PC-9 (cell line): Measurements from ENCODE around the gene BRD4. TPM values are rescaled to one million over a fixed set of nuclear protein-coding genes. Genes with fewer than 3 reads are reported as not detected.

ENCODE experiments used
- BruUV-seq: library from RNA; stranded (reverse); fragments of 400-500 nt; replicated peaks from 2 replicates; lab custom pipeline; 2021; lab: Mats Ljungman, UMichigan
- CTCF ChIA-PET: fragments of 300-600 bp; sonication (Branson Sonifier 250); formaldehyde crosslinking; loops from one replicate; lab custom pipeline; 2022; ENCODE audit warnings: antibody characterized with exemption; lab: Charles Lee
- POLR2A ChIA-PET: fragments of 300-600 bp; sonication (Branson Sonifier 250); formaldehyde crosslinking; loops from one replicate; lab custom pipeline; 2022; ENCODE audit warnings: antibody characterized with exemption; ENCODE audit not compliant: unreplicated experiment; lab: Charles Lee
- DNase-seq, 2 experiments: peaks; one replicate each; pipeline versions ENCODE4 v3.0.0 to v3.0.0-alpha.2; 2015 to 2022; ENCODE audit warnings: mixed read lengths in 1 of 2
- H2AFZ ChIP-seq: fragments of 200-600 bp; sonication (generic); 2 replicates; pipeline ENCODE4 v1.8.1; 2017; ENCODE audit warnings: antibody characterized with exemption
- H3F3A ChIP-seq: fragments of 200-600 bp; sonication (generic); 2 replicates; pipeline ENCODE4 v1.8.1; 2017; ENCODE audit warnings: antibody characterized with exemption, mild to moderate bottlenecking, low read depth; ENCODE audit not compliant: insufficient read depth
- H3K27ac ChIP-seq: fragments of 200-600 bp; sonication (generic); 2 replicates; pipeline ENCODE4 v1.6.1; 2016; ENCODE audit warnings: mixed run types
- H3K27me3 ChIP-seq: fragments of 200-600 bp; sonication (generic); 2 replicates; pipeline ENCODE4 v1.6.1; 2016; ENCODE audit warnings: low read depth, mixed run types; ENCODE audit not compliant: insufficient read depth
- H3K36me3 ChIP-seq: fragments of 200-600 bp; sonication (generic); 2 replicates; pipeline ENCODE4 v1.6.1; 2016; ENCODE audit warnings: low read depth, mixed run types
- H3K4me1 ChIP-seq: fragments of 200-600 bp; sonication (generic); replicated peaks from 2 replicates; pipeline ENCODE4 v1.6.1; 2016; ENCODE audit warnings: mixed run types; ENCODE audit not compliant: insufficient read depth
- H3K4me2 ChIP-seq: fragments of 200-600 bp; sonication (generic); 2 replicates; pipeline ENCODE4 v1.6.1; 2017; ENCODE audit warnings: mixed run types
- H3K4me3 ChIP-seq: fragments of 200-600 bp; sonication (generic); 2 replicates; pipeline ENCODE4 v1.6.1; 2016; ENCODE audit warnings: mixed run types
- H3K79me2 ChIP-seq: fragments of 200-600 bp; sonication (generic); 2 replicates; pipeline ENCODE4 v1.6.1; 2017; ENCODE audit warnings: low read depth, mixed run types
- H3K9me2 ChIP-seq: fragments of 200-600 bp; sonication (generic); 2 replicates; pipeline ENCODE4 v1.8.1; 2017; ENCODE audit warnings: mild to moderate bottlenecking; ENCODE audit not compliant: insufficient read depth
- H3K9me3 ChIP-seq: fragments of 200-600 bp; sonication (generic); 2 replicates; pipeline ENCODE4 v1.8.1; 2016; ENCODE audit warnings: low read depth; ENCODE audit not compliant: insufficient read depth
- H4K20me1 ChIP-seq: fragments of 200-600 bp; sonication (generic); 2 replicates; pipeline ENCODE4 v1.8.1; 2017; ENCODE audit not compliant: insufficient read depth
- EZH2 ChIP-seq: fragments of 200-600 bp; sonication (generic); IDR thresholded peaks from 2 replicates; pipeline ENCODE4 v1.8.0; 2017; ENCODE audit warnings: antibody characterized with exemption, low read depth
- intact Hi-C: fragments of 100-400 bp; cut with micrococcal nuclease; formaldehyde crosslinking; loops from one replicate; pipeline ENCODE4 v1.10.0; 2022; ENCODE audit not compliant: unreplicated experiment
- total RNA-seq: library from RNA; stranded (reverse); gene quantifications from 2 replicates; pipeline ENCODE4 v1.2.3, GENCODE V29; 2021
- TF ChIP-seq, protein P1 (sequence below): fragments of 200-600 bp; sonication (generic); conservative IDR thresholded peaks from 2 replicates; pipeline ENCODE4 v1.6.1; 2017; ENCODE audit warnings: mixed run types, antibody characterized with exemption, mild to moderate bottlenecking, moderate library complexity

The BRD4 gene
- total RNA-seq, 1 experiment from 2014 or later, result 138 TPM

DNA sequence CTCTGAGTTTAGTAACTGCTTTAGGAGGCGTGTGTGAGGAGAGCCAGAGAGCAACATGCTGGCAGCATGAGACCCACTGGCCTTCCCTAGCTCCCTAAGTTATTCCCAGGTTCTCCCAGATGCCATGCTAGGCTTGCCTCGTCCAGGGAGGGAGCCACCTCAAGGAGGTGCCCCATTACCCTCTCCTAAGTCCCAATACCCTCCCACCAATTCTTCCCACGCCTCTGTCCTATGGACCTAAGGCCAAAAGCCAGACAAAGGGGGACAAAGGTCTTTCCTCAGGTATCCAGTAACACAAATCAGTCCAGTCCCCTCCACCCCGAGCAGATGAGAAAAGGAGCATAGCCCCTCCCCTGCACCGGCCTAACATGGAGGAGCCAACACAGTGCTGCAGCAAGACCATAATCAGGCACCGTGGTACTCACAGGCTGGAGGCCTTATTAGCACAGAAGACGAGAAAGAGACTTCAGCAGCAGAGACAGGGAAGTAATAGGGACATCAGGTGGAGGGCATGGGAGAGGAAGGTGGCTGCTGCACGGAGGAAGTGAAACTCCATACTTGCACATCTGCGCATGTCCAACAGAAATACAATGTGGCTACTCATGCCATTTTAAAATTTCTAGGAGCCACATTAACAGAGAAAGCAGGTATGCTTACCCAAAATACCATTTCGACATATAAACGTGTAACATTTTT lies 46.3 kb downstream of the BRD4 start:
- ChIA-PET CTCF (no interaction called here), POLR2A (no interaction called here)
- no TSS peak for BruUV-seq
- Histone ChIP-seq H3K79me2 (peaks cover 100% of the 10 kb centered on the region), H2AFZ (no peak overlapping the region), H3K4me1 (peaks cover 49% of the 10 kb centered on the region), H3K36me3 (no peaks in the 10 kb centered on the region), H3F3A (peaks cover 37% of the 10 kb centered on the region), H3K27ac (no peak overlapping the region), H3K4me3 (no peak overlapping the region), H3K9me3 (no peaks in the 10 kb centered on the region), H4K20me1 (peaks cover 99% of the 10 kb centered on the region), H3K27me3 (no peaks in the 10 kb centered on the region), H3K9me2 (no peaks in the 10 kb centered on the region), H3K4me2 (no peak overlapping the region)
- DNase-seq, result no peak
- intact Hi-C loops, result no loop called here
- TF ChIP-seq, protein P1, sequence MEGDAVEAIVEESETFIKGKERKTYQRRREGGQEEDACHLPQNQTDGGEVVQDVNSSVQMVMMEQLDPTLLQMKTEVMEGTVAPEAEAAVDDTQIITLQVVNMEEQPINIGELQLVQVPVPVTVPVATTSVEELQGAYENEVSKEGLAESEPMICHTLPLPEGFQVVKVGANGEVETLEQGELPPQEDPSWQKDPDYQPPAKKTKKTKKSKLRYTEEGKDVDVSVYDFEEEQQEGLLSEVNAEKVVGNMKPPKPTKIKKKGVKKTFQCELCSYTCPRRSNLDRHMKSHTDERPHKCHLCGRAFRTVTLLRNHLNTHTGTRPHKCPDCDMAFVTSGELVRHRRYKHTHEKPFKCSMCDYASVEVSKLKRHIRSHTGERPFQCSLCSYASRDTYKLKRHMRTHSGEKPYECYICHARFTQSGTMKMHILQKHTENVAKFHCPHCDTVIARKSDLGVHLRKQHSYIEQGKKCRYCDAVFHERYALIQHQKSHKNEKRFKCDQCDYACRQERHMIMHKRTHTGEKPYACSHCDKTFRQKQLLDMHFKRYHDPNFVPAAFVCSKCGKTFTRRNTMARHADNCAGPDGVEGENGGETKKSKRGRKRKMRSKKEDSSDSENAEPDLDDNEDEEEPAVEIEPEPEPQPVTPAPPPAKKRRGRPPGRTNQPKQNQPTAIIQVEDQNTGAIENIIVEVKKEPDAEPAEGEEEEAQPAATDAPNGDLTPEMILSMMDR, result no peak
- no peak for TF ChIP-seq EZH2

DNA sequence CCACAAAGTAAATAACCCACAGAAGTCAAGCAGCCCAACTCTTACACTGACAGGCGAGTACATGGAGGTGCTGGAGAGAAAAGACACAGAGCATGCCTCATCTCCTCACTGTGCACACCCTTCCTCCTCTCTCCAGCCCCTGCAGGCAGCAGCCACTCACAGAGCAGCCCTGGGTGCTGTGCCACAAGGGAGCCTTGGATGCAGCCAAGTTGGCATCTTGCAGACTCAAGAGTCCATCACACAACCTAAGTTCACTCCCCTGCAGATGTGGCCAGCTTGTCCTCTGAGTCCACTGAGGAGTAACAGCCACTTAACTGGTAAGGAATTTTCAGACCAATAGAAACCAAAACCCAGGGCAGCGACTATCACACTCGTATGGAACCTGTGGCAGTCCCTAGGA lies 47.4 kb downstream of the BRD4 start:
- ChIA-PET POLR2A (no interaction called here), CTCF (no interaction called here)
- no peaks in the 10 kb centered on the region for H3K27me3 ChIP-seq
- H3K79me2 ChIP-seq, result peaks cover 100% of the 10 kb centered on the region
- H3K4me2 ChIP-seq, result no peak overlapping the region
- H4K20me1 ChIP-seq, result peaks cover 99% of the 10 kb centered on the region
- TF ChIP-seq, protein P1, result no peak
- TF ChIP-seq EZH2, result no peak
- no peaks in the 10 kb centered on the region for H3K9me3 ChIP-seq
- no TSS peak for BruUV-seq
- no peak for DNase-seq
- no peaks in the 10 kb centered on the region for H3K36me3 ChIP-seq
- H3F3A ChIP-seq, result peaks cover 48% of the 10 kb centered on the region
- no peak overlapping the region for H2AFZ ChIP-seq
- no peaks in the 10 kb centered on the region for H3K9me2 ChIP-seq
- intact Hi-C loops, result loop anchor here (5.0 kb wide), 1 partner anchor 132 kb away; the partner anchor contains the start of gene AKAP8L
- H3K27ac ChIP-seq, result peak overlapping the region; percentile 87; the same call in 1 of the 2 replicates
- no peak overlapping the region for H3K4me3 ChIP-seq
- H3K4me1 ChIP-seq, result peaks cover 61% of the 10 kb centered on the region

DNA sequence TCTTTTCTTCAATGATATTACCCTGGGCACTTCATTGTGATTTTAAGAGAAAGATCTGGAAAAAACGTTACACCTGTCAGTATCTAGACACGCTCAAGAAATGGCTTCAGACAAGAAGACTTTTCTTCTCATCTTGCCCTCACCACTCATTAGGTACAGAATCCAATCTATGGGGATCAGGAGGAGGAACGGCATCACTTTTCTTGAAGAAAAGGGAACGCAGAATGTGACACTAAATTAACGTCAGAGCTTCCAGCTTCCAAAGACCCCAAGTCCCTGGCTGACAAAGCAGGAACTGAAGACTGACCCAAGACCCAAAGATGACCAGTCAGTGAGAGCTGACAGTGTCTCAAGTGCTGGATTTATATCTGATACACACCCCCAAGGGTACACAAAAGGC lies 48.2 kb downstream of the BRD4 start:
- H3F3A ChIP-seq, result peaks cover 51% of the 10 kb centered on the region
- H3K27me3 ChIP-seq, result no peaks in the 10 kb centered on the region
- no peaks in the 10 kb centered on the region for H3K9me3 ChIP-seq
- H3K9me2 ChIP-seq, result no peaks in the 10 kb centered on the region
- TF ChIP-seq, protein P1, result no peak
- no peak for TF ChIP-seq EZH2
- BruUV-seq, result no TSS peak
- peaks cover 100% of the 10 kb centered on the region for H3K79me2 ChIP-seq
- H3K27ac ChIP-seq, result peak overlapping the region; percentile 87
- no peak overlapping the region for H2AFZ ChIP-seq
- no peak overlapping the region for H3K4me3 ChIP-seq
- DNase-seq, result no peak
- no peaks in the 10 kb centered on the region for H3K36me3 ChIP-seq
- H3K4me2 ChIP-seq, result no peak overlapping the region
- peaks cover 62% of the 10 kb centered on the region for H3K4me1 ChIP-seq
- peaks cover 99% of the 10 kb centered on the region for H4K20me1 ChIP-seq
- ChIA-PET POLR2A (no interaction called here), CTCF (no interaction called here)
- intact Hi-C loops, result loop anchor here (5.0 kb wide), 1 partner anchor 133 kb away; the partner anchor contains the start of gene AKAP8L
